Uterus (tissue), 2 donors: ENCODE results near the gene JARID2.

Source experiments
- CTCF ChIP-seq, 4 experiments: fragments of 200-600 bp in 2 of 4; fragments of 450-650 bp in 2 of 4; sonication (generic) in 2 of 4; IDR thresholded peaks; one replicate each; pipeline ENCODE4 v1.5.1; 2016 to 2019; ENCODE audit warnings: antibody characterized with exemption in 4 of 4, mild to moderate bottlenecking in 2 of 4, moderate library complexity in 1 of 4
- POLR2A ChIP-seq, 2 donors: fragments of 450-650 bp; IDR thresholded peaks; one replicate each; pipeline ENCODE4 v1.6.1; 2016; ENCODE audit warnings: antibody characterized with exemption in 2 of 2, mild to moderate bottlenecking in 1 of 2, moderate library complexity in 1 of 2

DNA sequence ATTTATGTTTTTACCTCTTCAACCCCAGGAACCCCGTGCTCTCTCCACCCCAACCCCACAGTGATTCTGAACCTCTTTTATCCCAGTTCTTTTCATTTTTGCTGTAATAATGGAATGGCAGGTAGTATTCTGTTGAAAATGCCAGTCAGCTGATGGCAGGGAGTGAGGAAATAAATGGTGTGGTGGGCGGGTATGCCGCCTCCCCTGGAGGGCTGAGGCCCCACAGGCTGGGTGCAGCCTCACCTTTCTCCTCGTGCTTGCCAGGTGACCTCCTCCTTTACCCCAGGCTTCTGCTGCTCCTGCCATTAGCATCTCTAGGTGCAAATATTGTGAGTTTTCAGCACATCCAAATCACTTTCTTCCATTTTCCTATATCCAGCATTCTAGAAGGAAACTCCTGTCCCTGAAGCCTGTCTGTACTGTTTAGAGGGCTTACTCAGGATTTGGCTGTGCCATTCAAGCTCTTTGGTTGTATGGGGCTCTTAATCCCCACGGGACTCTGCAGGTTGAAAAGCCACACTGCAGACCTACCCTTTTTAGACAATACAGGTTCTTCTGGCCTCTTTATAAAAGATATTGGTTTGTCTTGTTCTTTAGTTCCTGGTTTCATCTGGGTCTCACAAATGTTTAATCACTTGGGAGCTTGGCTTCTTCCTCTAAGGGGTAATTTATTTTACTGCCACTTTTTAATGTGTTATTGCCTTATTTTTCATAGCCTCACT is 201.8 kb downstream of the JARID2 start:
- no peak for TF ChIP-seq POLR2A (IDR thresholded peaks at IDR 0.05)
- no peak for TF ChIP-seq CTCF (IDR thresholded peaks at IDR 0.05)
